ENCODE results near the gene PTPRE.

Gene PTPRE

GRCh38 chr10:128058750-128059134, 151.8 kb downstream of the PTPRE start:
- no peak for DNase-seq (ENCODE audit: low read depth, low spot score)
- Histone ChIP-seq H3K4me3 (no peak overlapping the region), H3K36me3 (ENCODE audit: insufficient read depth, low read length) (no peaks in the 10 kb centered on the region), H3K27ac (no peak overlapping the region), H3K9me3 (ENCODE audit: low read depth, low read length) (no peaks in the 10 kb centered on the region), H3K9ac (ENCODE audit: insufficient read length) (no peak overlapping the region)
- TF ChIP-seq EZH2 (IDR thresholded peaks at IDR 0.05) (no peak), POLR2AphosphoS5 (IDR thresholded peaks at IDR 0.05; ENCODE audit: borderline replicate concordance, low read depth, low read length) (no peak), FOXP2 (optimal IDR thresholded peaks at IDR 0.05; ENCODE audit: control extremely low read depth, extremely low read length, insufficient read depth) (no peak)

- H3K9ac ChIP-seq (ENCODE audit: insufficient read length): no peak overlapping the region
- H3K4me3 ChIP-seq: no peak overlapping the region
- no peak overlapping the region for H3K27ac ChIP-seq
Observed at GRCh38 chr10:128059266-128059981, 152.5 kb downstream of the PTPRE start.

GRCh38 chr10:128059982-128060293, 153.0 kb downstream of the PTPRE start:
- Histone ChIP-seq H3K36me3 (ENCODE audit: insufficient read depth, low read length) (no peaks in the 10 kb centered on the region), H3K9ac (ENCODE audit: insufficient read length) (no peak overlapping the region)

More at GRCh38 chr10:128059266-128059981, 152.5 kb downstream of the PTPRE start:
- no peak for TF ChIP-seq FOXP2 (optimal IDR thresholded peaks at IDR 0.05; ENCODE audit: control extremely low read depth, extremely low read length, insufficient read depth)
- no peak for TF ChIP-seq EZH2 (IDR thresholded peaks at IDR 0.05)
- Histone ChIP-seq H3K9me3 (ENCODE audit: low read depth, low read length) (no peaks in the 10 kb centered on the region), H3K36me3 (ENCODE audit: insufficient read depth, low read length) (no peaks in the 10 kb centered on the region)
- no peak for DNase-seq (ENCODE audit: low read depth, low spot score)

GRCh38 chr10:128060341-128061250, 153.7 kb downstream of the PTPRE start:
- no peak overlapping the region for H3K9ac ChIP-seq (ENCODE audit: insufficient read length)
- no peaks in the 10 kb centered on the region for H3K36me3 ChIP-seq (ENCODE audit: insufficient read depth, low read length)
- H3K9me3 ChIP-seq (ENCODE audit: low read depth, low read length): no peaks in the 10 kb centered on the region
- H3K4me3 ChIP-seq: no peak overlapping the region
- H3K27ac ChIP-seq: no peak overlapping the region
- no peak for DNase-seq (ENCODE audit: low read depth, low spot score)
- TF ChIP-seq POLR2AphosphoS5 (IDR thresholded peaks at IDR 0.05; ENCODE audit: borderline replicate concordance, low read depth, low read length) (no peak), EZH2 (IDR thresholded peaks at IDR 0.05) (no peak)

More at GRCh38 chr10:128059982-128060293, 153.0 kb downstream of the PTPRE start:
- TF ChIP-seq FOXP2 (optimal IDR thresholded peaks at IDR 0.05; ENCODE audit: control extremely low read depth, extremely low read length, insufficient read depth) (no peak), EZH2 (IDR thresholded peaks at IDR 0.05) (no peak), POLR2AphosphoS5 (IDR thresholded peaks at IDR 0.05; ENCODE audit: borderline replicate concordance, low read depth, low read length) (no peak)
- DNase-seq (ENCODE audit: low read depth, low spot score): no peak
- Histone ChIP-seq H3K4me3 (no peak overlapping the region), H3K9me3 (ENCODE audit: low read depth, low read length) (no peaks in the 10 kb centered on the region), H3K27ac (no peak overlapping the region)

GRCh38 chr10:128061306-128062300, 154.7 kb downstream of the PTPRE start:
- TF ChIP-seq POLR2AphosphoS5 (IDR thresholded peaks at IDR 0.05; ENCODE audit: borderline replicate concordance, low read depth, low read length): no peak
- no peak for TF ChIP-seq EZH2 (IDR thresholded peaks at IDR 0.05)
- no peak for TF ChIP-seq FOXP2 (optimal IDR thresholded peaks at IDR 0.05; ENCODE audit: control extremely low read depth, extremely low read length, insufficient read depth)
- Histone ChIP-seq H3K9ac (ENCODE audit: insufficient read length) (no peak overlapping the region), H3K4me3 (no peak overlapping the region), H3K9me3 (ENCODE audit: low read depth, low read length) (no peaks in the 10 kb centered on the region), H3K36me3 (ENCODE audit: insufficient read depth, low read length) (no peaks in the 10 kb centered on the region), H3K27ac (no peak overlapping the region)
- DNase-seq (ENCODE audit: low read depth, low spot score): no peak

- no peak overlapping the region for H3K9ac ChIP-seq (ENCODE audit: insufficient read length)
- no peak for DNase-seq (ENCODE audit: low read depth, low spot score)
- no peaks in the 10 kb centered on the region for H3K9me3 ChIP-seq (ENCODE audit: low read depth, low read length)
- no peak overlapping the region for H3K27ac ChIP-seq
- TF ChIP-seq POLR2AphosphoS5 (IDR thresholded peaks at IDR 0.05; ENCODE audit: borderline replicate concordance, low read depth, low read length) (no peak), FOXP2 (optimal IDR thresholded peaks at IDR 0.05; ENCODE audit: control extremely low read depth, extremely low read length, insufficient read depth) (no peak), EZH2 (IDR thresholded peaks at IDR 0.05) (no peak)
- H3K36me3 ChIP-seq (ENCODE audit: insufficient read depth, low read length): no peaks in the 10 kb centered on the region
- no peak overlapping the region for H3K4me3 ChIP-seq
Observed at GRCh38 chr10:128062331-128062880, 155.5 kb downstream of the PTPRE start.

- Histone ChIP-seq H3K4me3 (no peak overlapping the region), H3K9ac (ENCODE audit: insufficient read length) (no peak overlapping the region), H3K36me3 (ENCODE audit: insufficient read depth, low read length) (no peaks in the 10 kb centered on the region), H3K27ac (no peak overlapping the region), H3K9me3 (ENCODE audit: low read depth, low read length) (no peaks in the 10 kb centered on the region)
- no peak for DNase-seq (ENCODE audit: low read depth, low spot score)
- TF ChIP-seq EZH2 (IDR thresholded peaks at IDR 0.05) (no peak), POLR2AphosphoS5 (IDR thresholded peaks at IDR 0.05; ENCODE audit: borderline replicate concordance, low read depth, low read length) (no peak), FOXP2 (optimal IDR thresholded peaks at IDR 0.05; ENCODE audit: control extremely low read depth, extremely low read length, insufficient read depth) (no peak)
Observed at GRCh38 chr10:128062881-128063563, 156.1 kb downstream of the PTPRE start.
